Bone marrow (tissue), 2 donors: ENCODE results near the gene CDH4.

Source experiments
- DNase-seq, 2 donors: peaks; one replicate each; lab custom pipeline; 2025; lab: John Stamatoyannopoulos, UW

The CDH4 gene

GRCh38 chr20:61822396-61822795 lies 570.3 kb downstream of the CDH4 start:
- DNase-seq = no peak

- DNase-seq = no peak
Observed at GRCh38 chr20:61823242-61823641, 571.2 kb downstream of the CDH4 start.

GRCh38 chr20:61828891-61829290 lies 576.8 kb downstream of the CDH4 start:
- DNase-seq = no peak

- no peak for DNase-seq
Observed at GRCh38 chr20:61829526-61829925, 577.5 kb downstream of the CDH4 start.

GRCh38 chr20:61830241-61830930 lies 578.3 kb downstream of the CDH4 start:
- DNase-seq = no peak

- DNase-seq = no peak
Observed at GRCh38 chr20:61830991-61831390, 578.9 kb downstream of the CDH4 start.

GRCh38 chr20:61832181-61832580 lies 580.1 kb downstream of the CDH4 start:
- DNase-seq = no peak

GRCh38 chr20:61833807-61834610 lies 581.9 kb downstream of the CDH4 start:
- DNase-seq = no peak

- DNase-seq = no peak
Observed at GRCh38 chr20:61835301-61835700, 583.2 kb downstream of the CDH4 start.

GRCh38 chr20:61835791-61836350 lies 583.8 kb downstream of the CDH4 start:
- DNase-seq = no peak

GRCh38 chr20:61837200-61837599 lies 585.1 kb downstream of the CDH4 start:
- DNase-seq = no peak

- no peak for DNase-seq
Observed at GRCh38 chr20:61839223-61839911, 587.3 kb downstream of the CDH4 start.

- no peak for DNase-seq
Observed at GRCh38 chr20:61839912-61840778, 588.1 kb downstream of the CDH4 start.

GRCh38 chr20:61840779-61841455 lies 588.9 kb downstream of the CDH4 start:
- no peak for DNase-seq

- no peak for DNase-seq
Observed at GRCh38 chr20:61841551-61841950, 589.5 kb downstream of the CDH4 start.

GRCh38 chr20:61841966-61842365 lies 589.9 kb downstream of the CDH4 start:
- no peak for DNase-seq

- DNase-seq = no peak
Observed at GRCh38 chr20:61844621-61845020, 592.6 kb downstream of the CDH4 start.

- DNase-seq = no peak
Observed at GRCh38 chr20:61845233-61845671, 593.2 kb downstream of the CDH4 start.

GRCh38 chr20:61846074-61846473 lies 594.0 kb downstream of the CDH4 start:
- DNase-seq = no peak

GRCh38 chr20:61846741-61847419 lies 594.8 kb downstream of the CDH4 start:
- no peak for DNase-seq

- no peak for DNase-seq
Observed at GRCh38 chr20:61847420-61847748, 595.3 kb downstream of the CDH4 start.
